Kasumi-1 (cell line): ENCODE measurements around the gene NELFCD.
"Not testable (repeated sequence)": the region's sequence is repeated elsewhere in the genome, so short reads cannot be mapped to it uniquely, and the experiment has no call there.

ENCODE experiments used
- DNase-seq, 2 experiments: peaks; one replicate each; lab custom pipeline; 2025; lab: John Stamatoyannopoulos, UW

The NELFCD gene

DNA sequence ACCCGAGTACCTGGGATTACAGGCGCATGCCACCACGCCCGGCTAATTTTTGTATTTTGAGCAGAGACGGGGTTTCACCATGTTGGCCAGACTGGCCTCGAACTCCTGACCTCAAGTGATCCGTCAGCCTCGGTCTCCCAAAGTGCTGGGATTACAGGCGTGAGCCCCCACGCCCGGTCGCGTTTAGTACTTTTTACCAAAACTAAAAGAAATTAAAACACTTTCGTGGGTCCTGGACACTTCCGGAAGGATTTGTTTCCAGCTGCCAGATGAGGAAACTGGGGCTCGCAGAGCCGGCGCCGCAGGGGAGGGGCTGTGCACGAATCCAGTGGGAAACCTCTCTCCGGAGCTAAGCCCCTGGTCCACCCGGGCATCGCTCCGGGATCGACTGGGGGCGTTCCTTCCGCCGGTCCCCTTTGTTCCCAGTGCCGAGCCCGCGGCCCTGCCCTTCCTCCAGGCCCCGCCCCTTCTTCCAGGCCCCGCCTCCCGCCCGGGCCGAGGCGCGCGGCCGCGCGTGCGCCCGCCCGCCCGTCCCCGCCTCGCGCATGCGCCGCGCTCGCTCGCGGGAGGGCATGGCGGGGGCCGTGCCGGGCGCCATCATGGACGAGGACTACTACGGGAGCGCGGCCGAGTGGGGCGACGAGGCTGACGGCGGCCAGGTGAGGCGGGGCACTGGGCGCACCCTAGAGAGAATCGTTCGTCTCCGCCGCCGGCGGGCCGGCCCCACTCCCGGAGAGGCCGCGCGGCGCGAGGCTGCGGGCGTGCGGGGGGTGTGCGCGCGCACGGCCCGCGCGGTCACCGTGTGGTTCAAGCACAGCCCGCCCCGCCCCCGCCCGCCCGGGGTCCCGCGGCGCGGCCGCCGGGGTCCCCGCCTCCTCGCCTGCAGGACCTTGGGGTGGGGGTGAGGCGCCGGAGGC lies at the start of gene NELFCD:
NELFCD (plus strand) TSS at position 546 of the 917 bp plus-strand sequence; CDS start at position 600, 54 bp downstream.
- DNase-seq, result peak; percentile 38 to 58

- no peak for DNase-seq
These were observed 48.9 kb upstream of the NELFCD start for GRCh38 chr20:58932170-58932569.

DNA sequence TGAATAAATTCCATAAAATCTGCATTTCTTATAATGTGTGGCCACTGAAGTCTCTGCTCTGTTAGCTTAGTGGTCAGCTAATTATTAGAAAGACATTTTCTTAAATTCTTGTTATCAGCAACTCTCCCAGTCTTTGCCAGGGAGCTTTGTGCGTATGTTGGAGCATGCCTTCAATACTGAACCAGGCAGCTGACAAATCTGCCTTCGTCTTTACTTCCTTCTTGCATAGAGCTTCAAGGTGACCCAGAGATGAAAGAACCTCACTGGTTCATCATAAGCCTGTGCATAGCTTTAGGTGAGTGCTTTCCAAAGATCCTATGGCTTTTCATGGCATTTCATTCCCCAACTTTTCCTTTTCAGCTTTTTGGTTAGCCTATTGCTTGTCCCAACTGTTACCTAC lies 43.0 kb upstream of the NELFCD start:
- peak in 1 of 2 experiments; percentile 12 for DNase-seq

GRCh38 chr20:58938541-58938940 lies 42.5 kb upstream of the NELFCD start:
- DNase-seq, result peak; percentile 88 to 93

DNA sequence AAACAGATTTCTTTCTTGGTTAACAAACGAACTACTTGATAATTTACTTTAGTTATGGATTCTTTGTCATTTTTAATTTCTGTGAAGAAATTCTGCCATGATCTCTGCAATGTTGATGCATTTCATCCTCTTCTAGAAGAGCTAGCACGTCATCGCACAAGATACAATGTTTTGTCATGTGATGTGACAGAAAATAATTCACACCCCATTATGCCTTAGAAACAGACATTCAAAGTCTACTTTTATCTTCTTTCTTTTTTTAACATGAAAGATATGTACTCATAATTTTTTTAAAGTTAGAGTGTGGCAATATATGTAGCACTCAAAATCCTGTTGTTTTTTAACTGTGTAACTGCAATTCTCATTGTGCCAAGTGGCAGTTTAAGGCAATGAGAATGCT lies 39.6 kb upstream of the NELFCD start:
- DNase-seq, result no peak

- no peak for DNase-seq
These were observed 38.5 kb upstream of the NELFCD start for GRCh38 chr20:58942549-58942948.

GRCh38 chr20:58944610-58945009 lies 36.4 kb upstream of the NELFCD start:
- DNase-seq, result no peak

GRCh38 chr20:58945965-58946631 lies 35.0 kb upstream of the NELFCD start:
- peak; percentile 27 to 36 for DNase-seq

- DNase-seq, result not testable (repeated sequence)
These were observed 33.2 kb upstream of the NELFCD start for GRCh38 chr20:58947797-58948388.

DNA sequence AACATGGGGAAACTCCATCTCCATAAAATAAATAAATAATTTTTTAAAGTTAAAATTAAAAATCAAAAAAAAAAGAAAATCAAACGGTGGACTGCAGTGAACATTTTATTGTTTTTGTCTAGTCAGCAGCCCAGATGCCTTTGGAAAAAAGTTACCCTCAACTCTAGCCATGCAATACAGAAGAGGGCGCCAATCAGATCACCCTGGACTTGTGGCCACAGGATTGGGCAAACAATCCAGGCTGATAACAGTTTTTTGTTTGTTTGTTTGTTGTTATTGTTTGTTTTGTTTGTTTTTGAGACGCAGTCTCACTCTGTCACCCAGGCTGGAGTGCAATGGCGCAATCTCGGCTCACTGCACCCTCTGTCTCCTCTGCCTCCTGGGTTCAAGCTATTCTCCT lies 30.5 kb upstream of the NELFCD start:
- DNase-seq, result no peak

DNA sequence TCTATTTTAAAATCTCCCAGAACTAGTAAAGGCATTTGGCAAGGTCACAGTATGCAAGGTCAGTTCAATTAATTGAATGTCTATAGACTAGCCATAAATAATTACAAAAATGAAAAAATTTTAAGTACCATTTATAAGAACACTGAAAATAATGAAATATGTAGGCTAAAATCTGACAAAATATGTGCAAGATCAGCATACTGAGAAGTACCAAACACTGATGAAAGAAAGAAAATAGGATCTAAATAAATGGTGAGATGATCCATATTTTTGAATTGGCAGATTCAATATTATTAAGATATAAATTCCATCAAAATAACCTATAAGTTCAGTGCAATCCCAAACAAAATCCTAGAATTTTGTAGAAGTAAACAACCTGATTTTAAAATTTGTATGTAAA lies 28.0 kb upstream of the NELFCD start:
- DNase-seq, result no peak

DNA sequence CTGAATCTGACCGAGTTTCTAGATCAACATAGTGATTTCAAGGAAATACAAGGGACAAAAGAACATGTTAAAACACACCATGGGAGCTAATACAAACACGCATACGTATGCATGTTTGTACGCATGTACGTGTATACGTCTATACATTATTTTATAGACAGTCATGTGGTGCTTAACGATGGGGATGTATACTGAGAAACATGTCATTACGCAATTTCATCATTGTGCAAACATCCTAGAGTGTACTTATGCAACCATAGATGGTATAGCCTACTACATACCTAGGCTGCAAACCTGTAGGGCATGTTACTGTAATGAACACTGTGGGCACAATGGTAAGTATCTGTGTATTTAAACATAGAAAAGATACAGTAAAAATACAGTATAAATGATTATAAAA lies 25.0 kb upstream of the NELFCD start:
- DNase-seq, result no peak

DNA sequence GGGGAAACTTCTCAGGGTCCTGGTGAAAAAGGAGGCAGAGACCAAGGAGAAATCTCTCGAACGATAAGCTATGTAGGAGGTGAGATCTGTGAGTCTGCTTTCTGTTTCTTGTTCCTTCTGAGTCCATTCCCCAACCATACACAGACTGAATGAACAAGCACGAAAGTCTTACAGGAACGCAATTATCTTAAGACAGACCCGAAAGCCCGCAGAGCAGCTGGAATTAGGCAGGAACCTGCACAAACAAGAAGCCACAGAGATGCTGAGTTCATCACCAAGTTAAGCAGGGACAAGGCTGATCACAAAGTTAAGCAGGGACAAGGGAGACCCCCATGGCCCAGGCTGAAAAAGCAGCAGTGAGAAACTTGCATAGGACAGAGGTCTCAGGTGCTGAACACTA lies 21.4 kb upstream of the NELFCD start:
- no peak for DNase-seq

GRCh38 chr20:58963060-58963584 lies 17.9 kb upstream of the NELFCD start:
- DNase-seq, result no peak

- not testable (repeated sequence) for DNase-seq
These were observed 17.1 kb upstream of the NELFCD start for GRCh38 chr20:58963922-58964321.

- no peak for DNase-seq
These were observed 15.6 kb upstream of the NELFCD start for GRCh38 chr20:58965270-58966064.

GRCh38 chr20:58967652-58968429 lies 13.2 kb upstream of the NELFCD start:
- DNase-seq, result no peak

DNA sequence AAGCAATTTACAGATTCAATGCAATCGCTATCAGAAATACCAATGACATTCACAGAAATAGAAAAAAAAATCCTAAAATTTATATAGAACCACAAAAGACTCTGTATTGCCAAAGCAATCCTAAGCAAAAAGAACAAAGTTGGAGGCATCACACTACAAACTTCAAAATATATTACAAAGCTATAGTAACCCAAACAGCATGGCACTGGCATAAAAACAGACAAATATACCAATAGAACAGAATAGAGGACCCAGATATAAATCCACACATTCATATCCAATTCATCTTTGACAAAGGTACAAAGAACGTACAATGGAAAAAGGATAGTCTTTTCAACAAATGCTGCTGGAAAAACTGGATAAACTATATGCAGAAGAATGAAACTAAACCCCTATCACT lies 11.6 kb upstream of the NELFCD start:
- no peak for DNase-seq

GRCh38 chr20:58970146-58970545 lies 10.9 kb upstream of the NELFCD start:
- no peak for DNase-seq

GRCh38 chr20:58971429-58971828 lies 9.6 kb upstream of the NELFCD start:
- DNase-seq, result no peak

DNA sequence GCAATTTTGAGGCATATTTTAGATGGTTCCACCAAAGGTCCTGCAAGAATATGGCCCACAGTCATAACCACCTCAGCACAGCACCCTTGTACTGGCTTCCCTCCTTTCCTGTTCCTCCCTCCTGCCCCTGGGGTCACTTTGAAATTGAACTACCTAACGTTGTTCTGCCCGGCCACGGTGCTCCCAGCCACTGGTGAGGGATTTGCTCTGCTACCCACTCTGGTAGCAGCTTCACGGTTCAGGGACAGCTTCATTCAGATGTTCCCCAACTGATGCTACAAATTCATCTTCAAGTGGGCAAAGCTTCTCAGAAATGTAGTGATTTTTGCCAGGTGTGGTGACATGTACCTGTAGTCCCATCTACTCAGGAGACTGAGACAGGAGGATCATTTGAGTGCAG lies 7.9 kb upstream of the NELFCD start:
- no peak for DNase-seq
